HG03460 (cell line): ENCODE data around the gene EIF2AK3.
"Not testable (repeated sequence)": the region's sequence is repeated elsewhere in the genome, so short reads cannot be mapped to it uniquely, and the experiment has no call there.

ENCODE experiments used
- ATAC-seq: cut with Tn5 transposase; IDR thresholded peaks from one replicate; pipeline ENCODE4 v1.9.1; 2021; ENCODE audit not compliant: unreplicated experiment

Gene EIF2AK3

GRCh38 chr2:88637464-88637863, 10.2 kb upstream of the EIF2AK3 start:
- ATAC-seq: no peak

GRCh38 chr2:88636026-88636425, 8.8 kb upstream of the EIF2AK3 start:
- ATAC-seq: no peak

GRCh38 chr2:88632569-88632968, 5.3 kb upstream of the EIF2AK3 start:
- ATAC-seq: no peak

GRCh38 chr2:88628571-88628939, 1.3 kb upstream of the EIF2AK3 start:
- ATAC-seq: no peak

DNA sequence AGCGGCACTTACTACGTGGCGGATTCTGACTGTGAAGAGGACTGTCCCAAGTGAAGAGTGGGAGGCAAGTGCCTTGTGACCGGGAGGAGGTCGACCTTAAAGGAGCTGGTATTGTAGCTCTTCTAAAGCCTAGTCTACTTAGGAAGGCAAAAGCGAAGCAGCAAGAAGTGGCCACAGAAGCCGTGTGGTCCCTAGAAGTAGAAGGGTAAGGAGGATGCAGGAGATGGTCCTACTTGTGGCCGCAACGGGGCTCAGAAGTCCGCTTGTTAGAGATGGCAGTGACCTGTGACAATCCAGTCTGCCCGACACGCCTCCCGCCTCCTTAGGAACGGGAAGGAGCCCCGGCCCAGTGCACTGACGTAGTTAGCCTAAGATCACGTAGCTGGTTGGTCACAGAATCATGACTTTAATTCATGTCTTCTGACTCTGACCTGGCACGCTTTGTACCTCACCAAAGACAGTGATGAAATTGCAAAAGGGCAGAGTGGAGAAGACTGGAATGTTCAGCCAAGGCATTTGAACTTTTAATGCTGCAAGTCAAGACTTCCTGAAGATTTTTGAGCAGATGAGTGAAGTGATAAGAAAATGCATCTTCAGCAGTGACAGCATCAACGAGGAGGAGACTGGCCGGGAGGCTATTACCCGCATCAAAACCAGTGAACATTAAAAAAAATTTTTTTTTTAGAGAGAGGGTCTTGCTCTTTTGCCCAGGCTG, 749 bp upstream of the EIF2AK3 start:
- peak; percentile 39 for ATAC-seq

- ATAC-seq: peak; percentile 1
These were observed 851 bp downstream of the EIF2AK3 start for GRCh38 chr2:88626171-88627054.

DNA sequence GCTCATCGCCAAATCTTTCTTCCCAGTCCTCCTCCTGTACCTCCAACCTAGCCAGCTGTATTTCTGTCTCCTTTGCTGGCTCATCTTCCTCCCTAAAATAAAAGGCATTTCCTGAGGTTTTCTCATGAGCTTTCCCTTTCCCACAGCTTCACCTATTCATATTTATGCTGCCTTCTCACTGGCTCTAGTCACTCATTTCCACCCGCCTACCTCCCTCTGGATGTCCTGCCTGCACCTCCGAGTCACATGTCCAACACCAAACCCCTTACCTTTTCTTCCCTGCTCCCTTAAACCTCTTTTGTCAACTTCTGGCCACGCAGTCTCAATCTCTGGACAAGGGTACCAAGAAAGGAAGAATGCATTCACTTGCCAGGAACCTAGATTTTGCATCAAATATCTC, 2.8 kb downstream of the EIF2AK3 start:
- no peak for ATAC-seq

GRCh38 chr2:88623831-88624465, 3.3 kb downstream of the EIF2AK3 start:
- not testable (repeated sequence) for ATAC-seq

GRCh38 chr2:88622307-88622706, 5.0 kb downstream of the EIF2AK3 start:
- no peak for ATAC-seq

GRCh38 chr2:88621432-88621831, 5.8 kb downstream of the EIF2AK3 start:
- no peak for ATAC-seq

GRCh38 chr2:88620015-88620414, 7.2 kb downstream of the EIF2AK3 start:
- no peak for ATAC-seq

DNA sequence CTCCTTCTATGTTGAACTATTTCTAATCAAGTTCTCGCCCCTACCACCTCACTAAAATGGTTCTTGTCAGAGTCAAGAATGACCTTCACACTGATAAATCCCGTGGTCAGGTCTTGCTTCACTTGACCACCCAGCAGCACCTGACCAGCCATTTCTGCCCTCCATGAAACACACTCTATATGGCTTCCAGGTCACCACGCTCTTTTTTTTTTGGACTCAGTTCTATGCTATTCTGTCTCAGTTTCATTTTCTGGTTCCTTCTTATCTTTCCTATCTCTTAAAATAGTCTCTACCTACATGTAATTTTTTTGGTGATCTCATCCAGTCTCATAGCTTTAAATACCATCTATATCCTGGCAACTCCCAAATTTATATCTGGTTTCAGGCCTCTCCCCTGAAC, 11.4 kb downstream of the EIF2AK3 start:
- ATAC-seq: peak; percentile 58

- peak; percentile 79 for ATAC-seq
These were observed 12.6 kb downstream of the EIF2AK3 start for GRCh38 chr2:88614497-88615157.

GRCh38 chr2:88613921-88614320, 13.3 kb downstream of the EIF2AK3 start:
- no peak for ATAC-seq

DNA sequence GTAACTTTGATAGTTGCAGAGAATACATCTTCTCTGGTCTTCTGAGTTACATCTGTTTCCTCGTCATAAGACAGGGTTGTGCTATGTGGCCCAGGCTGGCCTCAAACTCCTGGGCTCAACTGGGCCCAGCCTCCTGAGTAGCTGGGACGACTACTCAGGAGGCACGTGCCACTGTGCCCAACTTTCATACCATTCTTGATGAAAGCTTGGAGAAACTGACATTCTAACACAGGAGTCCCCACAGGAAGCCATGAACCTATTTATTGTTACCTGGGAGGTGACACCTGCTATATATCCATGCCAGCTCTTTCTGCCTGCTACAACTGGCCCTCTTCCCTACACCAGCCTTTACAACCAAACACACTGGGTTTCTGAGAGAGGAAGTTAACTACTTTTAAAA, 19.1 kb downstream of the EIF2AK3 start:
- ATAC-seq: peak; percentile 24

- no peak for ATAC-seq
These were observed 19.8 kb downstream of the EIF2AK3 start for GRCh38 chr2:88607416-88607815.

DNA sequence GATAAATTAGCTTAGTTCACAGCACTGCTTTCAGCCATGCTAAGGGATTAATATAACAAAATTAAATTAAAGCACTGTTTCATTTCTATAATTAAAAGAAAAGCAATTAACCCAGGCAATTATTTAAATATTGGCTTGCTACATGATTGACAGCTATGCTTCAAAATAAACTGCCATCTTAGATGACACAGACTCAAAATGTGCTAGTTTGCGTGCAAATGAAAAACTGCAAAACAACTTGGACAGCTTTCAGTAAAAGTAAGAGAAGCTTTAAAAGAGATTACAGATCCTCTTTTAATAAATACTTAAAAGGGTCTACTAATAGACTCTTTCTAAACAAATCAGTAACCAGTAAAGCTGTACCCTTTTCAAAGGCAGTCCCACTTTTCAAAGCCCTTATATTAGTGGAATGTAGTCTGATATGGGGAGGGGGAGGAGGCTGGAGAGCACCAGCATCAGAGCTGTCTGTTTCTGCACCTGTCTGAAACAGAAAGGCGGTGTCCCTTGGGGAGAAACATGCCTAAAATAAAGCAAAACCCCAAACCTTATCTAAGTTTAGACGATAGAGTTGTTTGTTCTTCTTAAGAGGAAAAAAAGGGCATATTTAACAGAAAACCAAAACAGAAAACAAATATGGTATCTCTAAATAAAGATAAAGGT, 20.8 kb downstream of the EIF2AK3 start:
- ATAC-seq: peak; percentile 89

DNA sequence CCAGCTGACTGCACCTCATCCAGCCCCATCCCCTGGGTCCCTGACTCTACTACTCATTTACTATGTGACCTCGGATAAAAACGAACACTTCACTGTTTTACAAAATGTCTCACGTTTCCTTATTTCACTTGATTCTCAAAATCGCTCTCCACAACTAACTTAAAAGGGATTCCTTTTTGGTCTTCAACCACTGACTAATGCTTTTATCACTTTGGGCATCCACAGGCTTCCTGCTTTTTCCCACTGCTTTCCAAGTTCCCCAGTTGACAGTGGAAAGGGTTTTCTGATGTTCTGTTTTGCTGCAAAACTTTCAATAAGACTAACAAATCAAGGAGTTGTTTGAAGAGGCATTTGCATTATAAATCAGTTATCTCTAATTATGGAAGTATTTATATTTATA, 24.1 kb downstream of the EIF2AK3 start:
- no peak for ATAC-seq

- no peak for ATAC-seq
These were observed 25.2 kb downstream of the EIF2AK3 start for GRCh38 chr2:88602022-88602421.

GRCh38 chr2:88601286-88601685, 26.0 kb downstream of the EIF2AK3 start:
- no peak for ATAC-seq

- ATAC-seq: peak; percentile 99
These were observed 27.2 kb downstream of the EIF2AK3 start for GRCh38 chr2:88600038-88600465.
